Mesenchymal stem cell (in vitro differentiated cells and primary cell): ENCODE measurements around the gene THOC2.
"Not testable (repeated sequence)": the region's sequence is repeated elsewhere in the genome, so short reads cannot be mapped to it uniquely, and the experiment has no call there.

ENCODE experiments used
- DNase-seq: peaks from one replicate; pipeline ENCODE4 v3.0.0-alpha.2; 2013
- H2AFZ ChIP-seq: one replicate; pipeline ENCODE4 v1.6.1; 2013; ENCODE audit warnings: low read depth, mild to moderate bottlenecking, control low read depth, inconsistent platforms, low read length, moderate library complexity
- H2AK5ac ChIP-seq: 2 replicates; pipeline ENCODE4 v1.6.1; 2013; ENCODE audit warnings: low read length, moderate library complexity, mild to moderate bottlenecking, inconsistent platforms; ENCODE audit not compliant: severe bottlenecking
- H2BK120ac ChIP-seq: one replicate; pipeline ENCODE4 v1.6.1; 2013; ENCODE audit warnings: low read depth, mild to moderate bottlenecking, inconsistent platforms, low read length, moderate library complexity
- H2BK12ac ChIP-seq, 2 experiments: one replicate each; pipeline ENCODE4 v1.6.1; 2013; ENCODE audit warnings: inconsistent platforms in 2 of 2, low read length in 2 of 2, mild to moderate bottlenecking in 2 of 2, moderate library complexity in 2 of 2, control low read depth in 1 of 2
- H2BK15ac ChIP-seq: one replicate; pipeline ENCODE4 v1.6.1; 2013; ENCODE audit warnings: mild to moderate bottlenecking, low read depth, inconsistent platforms; ENCODE audit not compliant: poor library complexity, severe bottlenecking
- H2BK5ac ChIP-seq: 2 replicates; pipeline ENCODE4 v1.6.1; 2013; ENCODE audit warnings: low read depth, mild to moderate bottlenecking, low read length, control low read depth, inconsistent platforms; ENCODE audit not compliant: poor library complexity, severe bottlenecking
- H3K14ac ChIP-seq, 2 experiments: one replicate each; pipeline ENCODE4 v1.6.1; 2013; ENCODE audit warnings: inconsistent platforms in 2 of 2, low read length in 2 of 2, control low read depth in 1 of 2, mild to moderate bottlenecking in 1 of 2, moderate library complexity in 1 of 2
- H3K18ac ChIP-seq, 2 experiments: one replicate each; pipeline ENCODE4 v1.6.1; 2013; ENCODE audit warnings: inconsistent platforms in 2 of 2, low read length in 2 of 2, control low read depth in 1 of 2, low read depth in 1 of 2, mild to moderate bottlenecking in 1 of 2
- H3K23ac ChIP-seq, 2 experiments: one replicate each; pipeline ENCODE4 v1.6.1; 2013; ENCODE audit warnings: inconsistent platforms in 2 of 2, low read length in 2 of 2, mild to moderate bottlenecking in 2 of 2, moderate library complexity in 2 of 2, control low read depth in 1 of 2
- H3K27ac ChIP-seq: 2 replicates; pipeline ENCODE4 v1.5.1; 2013; ENCODE audit warnings: mild to moderate bottlenecking, moderate library complexity, low read length, control low read depth, inconsistent platforms; ENCODE audit not compliant: poor library complexity, severe bottlenecking
- H3K27me3 ChIP-seq, 2 experiments: 2 replicates each; pipeline versions ENCODE4 v1.6.1 to v1.7.0; 2013; ENCODE audit warnings: low read length in 2 of 2, mild to moderate bottlenecking in 2 of 2, moderate library complexity in 2 of 2, control low read depth in 1 of 2, inconsistent platforms in 1 of 2; ENCODE audit not compliant: control insufficient read depth in 1 of 2, insufficient read depth in 1 of 2
- H3K36me3 ChIP-seq, 2 experiments: 2 replicates each; pipeline versions ENCODE4 v1.6.1 to v1.7.0; 2013; ENCODE audit warnings: low read length in 2 of 2, control low read depth in 1 of 2, inconsistent platforms in 1 of 2, low read depth in 1 of 2, mild to moderate bottlenecking in 1 of 2; ENCODE audit not compliant: insufficient read depth in 2 of 2, control insufficient read depth in 1 of 2
- H3K4ac ChIP-seq, 2 experiments: one replicate each; pipeline ENCODE4 v1.6.1; 2013; ENCODE audit warnings: inconsistent platforms in 2 of 2, low read length in 2 of 2, mild to moderate bottlenecking in 2 of 2, moderate library complexity in 2 of 2, control low read depth in 1 of 2, low read depth in 1 of 2
- H3K4me1 ChIP-seq: 2 replicates; pipeline ENCODE4 v1.6.1; 2013; ENCODE audit warnings: low read depth, low read length, control low read depth; ENCODE audit not compliant: control insufficient read depth, insufficient read depth
- H3K4me2 ChIP-seq: 2 replicates; pipeline ENCODE4 v1.6.1; 2013; ENCODE audit warnings: low read length, mild to moderate bottlenecking, inconsistent platforms; ENCODE audit not compliant: poor library complexity, severe bottlenecking
- H3K4me3 ChIP-seq, 2 experiments: 2 replicates each; pipeline versions ENCODE4 v1.5.1 to v1.7.0; 2013; ENCODE audit warnings: low read length in 2 of 2, mild to moderate bottlenecking in 2 of 2, control low read depth in 1 of 2, low read depth in 1 of 2; ENCODE audit not compliant: insufficient read depth in 1 of 2
- H3K79me1 ChIP-seq: replicated peaks from 2 replicates; pipeline ENCODE4 v1.6.1; 2013; ENCODE audit warnings: mild to moderate bottlenecking, control low read depth, low read length, inconsistent platforms; ENCODE audit not compliant: poor library complexity, severe bottlenecking
- H3K9ac ChIP-seq: 2 replicates; pipeline ENCODE4 v1.7.0; 2013; ENCODE audit warnings: mild to moderate bottlenecking, low read length, moderate library complexity
- H3K9me3 ChIP-seq: 2 replicates; pipeline ENCODE4 v1.7.0; 2013; ENCODE audit warnings: mild to moderate bottlenecking, low read length; ENCODE audit not compliant: control insufficient read depth
- H4K8ac ChIP-seq: one replicate; pipeline ENCODE4 v1.6.1; 2013; ENCODE audit warnings: inconsistent platforms, mild to moderate bottlenecking, low read length, moderate library complexity
- H4K91ac ChIP-seq: one replicate; pipeline ENCODE4 v1.6.1; 2013; ENCODE audit warnings: mild to moderate bottlenecking, low read length, inconsistent platforms
- WGBS: methylation state at CpG from one replicate; pipeline ENCODE4 v1.1.7; 2013; ENCODE audit warnings: mixed read lengths; 5-methylcytosine and 5-hydroxymethylcytosine counted together

Gene THOC2

GRCh38 chrX:123675154-123675553 is 57.7 kb downstream of the THOC2 start:
- H4K91ac ChIP-seq, result no peak overlapping the region
- no peaks in the 10 kb centered on the region for H3K9me3 ChIP-seq
- H2BK12ac ChIP-seq, result no peak overlapping the region
- H3K79me1 ChIP-seq, result peaks cover 8% of the 10 kb centered on the region
- peaks cover 3 to 54% of the 10 kb centered on the region in 2 experiments for H3K36me3 ChIP-seq
- H3K4me2 ChIP-seq, result no peak overlapping the region
- H4K8ac ChIP-seq, result no peak overlapping the region
- no peak overlapping the region for H3K27ac ChIP-seq
- no peak overlapping the region for H2BK15ac ChIP-seq
- H3K14ac ChIP-seq, result no peak overlapping the region
- no peak overlapping the region for H3K23ac ChIP-seq
- H2BK120ac ChIP-seq, result no peak overlapping the region
- H3K9ac ChIP-seq, result no peak overlapping the region
- H2AFZ ChIP-seq, result no peak overlapping the region
- no peak overlapping the region for H2BK5ac ChIP-seq
- no peak for DNase-seq
- no peaks in the 10 kb centered on the region for H3K4me1 ChIP-seq
- 100% methylated on average over 1 of the region's 2 CpGs for WGBS
- no peaks in the 10 kb centered on the region for H3K27me3 ChIP-seq
- no peak overlapping the region for H3K4ac ChIP-seq
- no peak overlapping the region for H3K18ac ChIP-seq
- H3K4me3 ChIP-seq, result no peak overlapping the region
- H2AK5ac ChIP-seq, result no peak overlapping the region

GRCh38 chrX:123673813-123674212 is 59.0 kb downstream of the THOC2 start:
- no peak overlapping the region for H4K8ac ChIP-seq
- no peaks in the 10 kb centered on the region for H3K27me3 ChIP-seq
- H3K27ac ChIP-seq, result no peak overlapping the region
- H2BK15ac ChIP-seq, result no peak overlapping the region
- H3K4ac ChIP-seq, result no peak overlapping the region
- no peak overlapping the region for H4K91ac ChIP-seq
- peaks cover 6% of the 10 kb centered on the region for H3K79me1 ChIP-seq
- H3K23ac ChIP-seq, result no peak overlapping the region
- no peak overlapping the region for H3K4me3 ChIP-seq
- H2BK5ac ChIP-seq, result no peak overlapping the region
- DNase-seq, result peak; percentile 7
- no peak overlapping the region for H2AFZ ChIP-seq
- no peak overlapping the region for H2AK5ac ChIP-seq
- H3K9me3 ChIP-seq, result no peaks in the 10 kb centered on the region
- no peaks in the 10 kb centered on the region for H3K4me1 ChIP-seq
- H3K18ac ChIP-seq, result no peak overlapping the region
- no peak overlapping the region for H2BK12ac ChIP-seq
- H3K36me3 ChIP-seq, result peaks cover 3 to 54% of the 10 kb centered on the region in 2 experiments
- no peak overlapping the region for H3K9ac ChIP-seq
- no peak overlapping the region for H2BK120ac ChIP-seq
- WGBS, result no CpG with 5 or more reads among the region's 1 CpG
- H3K14ac ChIP-seq, result no peak overlapping the region
- no peak overlapping the region for H3K4me2 ChIP-seq

- no peak overlapping the region for H3K4me2 ChIP-seq
- H2BK15ac ChIP-seq, result no peak overlapping the region
- no peak overlapping the region for H2AK5ac ChIP-seq
- no peak overlapping the region for H3K14ac ChIP-seq
- WGBS, result 90% methylated on average over 2 of the region's 3 CpGs
- peaks cover 1% of the 10 kb centered on the region for H3K79me1 ChIP-seq
- peak overlapping the region; percentile 45 for H3K27ac ChIP-seq
- no peak overlapping the region for H3K23ac ChIP-seq
- H3K27me3 ChIP-seq, result no peaks in the 10 kb centered on the region
- H3K4me1 ChIP-seq, result peaks cover 3% of the 10 kb centered on the region
- no peaks in the 10 kb centered on the region for H3K9me3 ChIP-seq
- peak; percentile 9 for DNase-seq
- no peak overlapping the region for H3K9ac ChIP-seq
- no peak overlapping the region for H4K8ac ChIP-seq
- H3K36me3 ChIP-seq, result peaks cover 2 to 49% of the 10 kb centered on the region in 2 experiments
- no peak overlapping the region for H2BK5ac ChIP-seq
- H3K4ac ChIP-seq, result no peak overlapping the region
- no peak overlapping the region for H2AFZ ChIP-seq
- no peak overlapping the region for H3K4me3 ChIP-seq
- no peak overlapping the region for H2BK12ac ChIP-seq
- no peak overlapping the region for H2BK120ac ChIP-seq
- no peak overlapping the region for H4K91ac ChIP-seq
- H3K18ac ChIP-seq, result no peak overlapping the region
Measured at GRCh38 chrX:123665197-123665596, 67.7 kb downstream of the THOC2 start.

- H2BK15ac ChIP-seq, H3K79me1 ChIP-seq, H3K4ac ChIP-seq, H3K27ac ChIP-seq, H3K9me3 ChIP-seq, H2AFZ ChIP-seq, H4K91ac ChIP-seq, H4K8ac ChIP-seq, H3K23ac ChIP-seq, H2BK12ac ChIP-seq, H3K14ac ChIP-seq, H2AK5ac ChIP-seq, H2BK120ac ChIP-seq, H3K18ac ChIP-seq, H3K9ac ChIP-seq, H3K4me1 ChIP-seq, H2BK5ac ChIP-seq, H3K27me3 ChIP-seq, H3K4me3 ChIP-seq, H3K4me2 ChIP-seq: not testable (repeated sequence)
- peaks cover 2 to 50% of the 10 kb centered on the region in 2 experiments for H3K36me3 ChIP-seq
- DNase-seq, result peak; percentile 35
- WGBS, result 80% methylated on average over 1 of the region's 6 CpGs
Measured at GRCh38 chrX:123664467-123665167, 68.2 kb downstream of the THOC2 start.
